GM18508 (cell line): ENCODE data around the gene IFITM2.

Source experiments
- ATAC-seq: cut with Tn5 transposase; IDR thresholded peaks from one replicate; pipeline ENCODE4 v1.9.1; 2021; ENCODE audit warnings: moderate number of reproducible peaks; ENCODE audit not compliant: insufficient read depth, unreplicated experiment

IFITM2 gene

DNA sequence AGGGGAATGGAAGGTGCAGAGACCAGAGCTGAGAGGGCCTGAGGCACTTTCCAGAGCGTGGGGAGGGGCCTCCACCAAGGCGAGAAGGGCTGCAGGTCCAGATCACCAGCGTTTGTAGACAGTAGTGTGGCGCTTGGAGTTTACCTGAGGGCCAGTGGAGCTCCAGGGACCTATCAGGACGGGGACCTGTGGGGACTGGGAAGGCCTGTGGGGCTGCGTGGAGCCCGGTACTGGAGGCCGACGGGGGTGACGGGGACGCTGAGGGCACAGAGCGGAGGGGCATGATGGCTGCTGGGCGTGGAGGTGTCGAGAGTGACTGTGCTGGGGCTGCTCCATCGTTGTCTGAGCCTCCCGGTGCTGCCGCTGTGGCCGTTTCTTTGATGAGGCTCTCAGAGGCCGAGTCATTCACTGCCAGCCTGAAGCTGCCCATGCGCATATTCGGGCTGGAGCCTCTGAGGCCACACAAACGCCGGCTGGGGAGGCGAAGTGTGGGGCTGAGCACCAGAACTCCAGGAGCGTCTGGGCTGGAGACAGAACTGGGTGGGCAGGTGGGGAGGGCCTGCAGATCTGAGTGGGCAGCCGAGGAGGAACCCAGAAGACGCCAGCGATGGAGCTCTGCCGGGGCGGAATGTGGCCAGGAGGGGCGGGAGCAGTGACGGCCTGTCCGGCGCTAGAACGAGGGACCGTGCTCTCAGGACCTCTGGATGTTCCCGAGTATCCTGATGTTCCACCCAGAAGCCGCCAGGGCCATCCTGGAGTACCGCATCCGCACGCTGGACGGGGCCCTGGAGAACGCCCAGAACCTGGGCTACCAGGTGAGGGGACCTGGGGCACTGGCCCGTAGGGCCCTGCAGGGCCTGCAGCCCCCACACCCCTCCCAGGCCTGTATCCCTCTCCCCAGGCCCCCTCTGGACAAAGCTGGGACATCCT lies 16.1 kb upstream of the IFITM2 start:
- no peak for ATAC-seq

DNA sequence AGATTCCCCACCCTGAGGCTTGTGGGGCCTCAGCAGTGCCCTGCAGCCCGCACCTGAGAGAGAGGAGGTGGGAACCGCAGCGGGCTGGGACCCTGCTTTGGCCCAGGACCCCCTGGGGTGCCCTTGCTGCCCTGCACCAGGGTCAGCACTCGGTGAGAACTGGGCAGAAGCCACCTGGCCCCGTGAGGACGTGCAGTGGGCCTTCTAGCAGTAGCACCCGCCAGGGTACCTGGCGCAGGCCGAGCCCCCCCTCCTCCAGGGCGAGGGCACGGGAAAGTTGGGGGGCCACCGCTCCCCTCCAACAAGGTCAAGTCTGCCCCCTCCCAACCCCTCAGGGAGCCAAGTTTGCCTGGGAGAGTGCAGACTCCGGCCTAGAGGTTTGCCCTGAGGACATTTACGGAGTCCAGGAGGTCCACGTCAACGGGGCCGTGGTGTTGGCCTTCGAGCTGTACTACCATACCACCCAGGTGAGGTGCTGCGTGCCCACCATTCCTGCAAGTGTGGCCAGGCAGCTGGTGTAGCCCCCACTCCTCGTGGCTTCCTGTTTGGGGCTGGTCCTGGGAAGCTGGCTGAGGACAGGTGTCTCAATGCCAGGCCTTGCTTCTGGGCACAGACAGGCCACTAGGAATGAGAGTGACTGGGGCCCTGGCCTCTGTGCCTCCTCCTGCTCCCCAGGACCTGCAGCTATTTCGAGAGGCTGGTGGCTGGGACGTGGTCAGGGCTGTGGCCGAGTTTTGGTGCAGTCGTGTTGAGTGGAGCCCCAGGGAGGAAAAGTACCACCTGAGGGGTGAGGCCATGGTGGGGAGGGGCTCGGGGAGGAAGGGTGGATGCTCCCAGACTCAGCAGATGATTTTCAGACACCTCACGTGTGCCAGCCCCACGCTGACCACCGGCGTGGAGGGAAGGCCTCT lies 15.2 kb upstream of the IFITM2 start:
- no peak for ATAC-seq

DNA sequence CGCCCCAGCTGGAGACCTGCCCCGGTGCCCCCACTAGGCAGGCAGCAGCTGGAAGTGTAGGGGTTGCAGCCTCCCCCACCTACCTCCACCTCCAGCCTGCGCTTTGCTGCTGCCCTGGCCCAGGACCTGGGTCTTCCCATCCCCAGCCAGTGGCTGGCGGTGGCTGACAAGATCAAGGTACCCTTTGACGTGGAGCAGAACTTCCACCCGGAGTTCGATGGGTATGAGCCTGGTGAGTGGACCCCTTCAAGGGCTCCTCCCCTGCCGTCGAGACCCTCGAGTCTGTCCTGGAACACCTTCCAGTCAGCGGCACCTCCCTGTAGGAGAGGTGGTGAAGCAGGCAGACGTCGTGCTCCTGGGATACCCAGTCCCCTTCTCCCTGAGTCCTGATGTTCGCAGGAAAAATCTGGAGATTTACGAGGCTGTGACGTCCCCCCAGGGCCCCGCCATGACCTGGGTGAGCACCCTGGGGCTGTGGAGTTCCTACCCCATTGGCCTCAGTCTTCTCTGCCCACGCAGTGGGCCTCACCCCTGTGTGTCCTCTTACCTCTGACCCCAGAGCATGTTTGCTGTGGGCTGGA lies 14.3 kb upstream of the IFITM2 start:
- ATAC-seq: no peak

DNA sequence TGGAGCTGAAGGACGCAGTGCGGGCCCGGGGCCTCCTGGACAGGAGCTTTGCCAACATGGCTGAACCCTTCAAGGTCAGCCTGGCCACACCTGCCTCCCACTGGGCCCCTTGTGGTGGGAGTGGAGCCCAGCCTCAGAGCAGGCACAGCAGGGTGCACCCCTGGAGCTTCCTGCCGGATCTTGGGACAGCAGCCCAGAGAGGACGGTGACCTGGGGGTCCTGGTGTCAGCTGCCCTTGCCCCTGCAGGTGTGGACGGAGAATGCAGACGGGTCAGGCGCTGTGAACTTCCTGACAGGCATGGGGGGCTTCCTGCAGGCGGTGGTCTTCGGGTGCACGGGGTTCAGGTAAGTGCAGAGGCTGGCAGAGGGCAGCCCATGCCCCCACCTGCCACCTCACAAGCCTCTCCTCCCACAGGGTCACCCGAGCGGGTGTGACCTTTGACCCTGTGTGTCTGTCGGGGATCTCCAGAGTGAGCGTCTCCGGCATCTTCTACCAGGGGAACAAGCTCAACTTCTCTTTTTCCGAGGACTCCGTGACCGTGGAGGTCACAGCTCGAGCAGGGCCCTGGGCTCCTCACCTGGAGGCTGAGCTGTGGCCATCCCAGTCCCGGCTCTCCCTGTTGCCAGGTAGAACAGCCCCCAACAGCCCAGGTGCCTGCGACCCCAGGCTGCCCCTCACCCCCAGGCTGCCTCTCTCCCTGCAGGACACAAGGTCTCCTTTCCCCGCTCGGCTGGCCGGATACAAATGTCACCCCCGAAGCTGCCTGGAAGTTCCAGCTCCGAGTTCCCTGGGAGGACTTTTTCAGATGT lies 13.6 kb upstream of the IFITM2 start:
- no peak for ATAC-seq

DNA sequence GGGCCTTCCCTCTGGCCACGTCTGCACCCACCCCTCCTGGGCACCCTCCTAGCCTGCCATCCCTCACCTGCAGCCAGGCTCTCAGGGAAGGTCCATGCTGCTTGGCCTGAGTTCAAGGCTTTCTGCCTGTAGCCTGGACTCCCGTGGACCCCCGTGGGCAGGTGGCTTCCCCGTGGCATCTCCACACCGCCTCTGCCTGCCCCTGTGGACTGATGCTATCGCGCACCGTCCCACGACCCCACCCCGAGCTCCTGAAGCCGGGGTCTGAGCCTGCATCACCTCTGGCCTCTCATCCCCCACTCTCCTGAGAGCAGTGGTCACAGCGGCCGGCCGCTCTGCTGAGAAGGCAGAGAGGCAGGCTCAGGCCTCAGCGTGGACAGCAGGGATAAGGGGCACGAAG lies 12.8 kb upstream of the IFITM2 start:
- no peak for ATAC-seq

DNA sequence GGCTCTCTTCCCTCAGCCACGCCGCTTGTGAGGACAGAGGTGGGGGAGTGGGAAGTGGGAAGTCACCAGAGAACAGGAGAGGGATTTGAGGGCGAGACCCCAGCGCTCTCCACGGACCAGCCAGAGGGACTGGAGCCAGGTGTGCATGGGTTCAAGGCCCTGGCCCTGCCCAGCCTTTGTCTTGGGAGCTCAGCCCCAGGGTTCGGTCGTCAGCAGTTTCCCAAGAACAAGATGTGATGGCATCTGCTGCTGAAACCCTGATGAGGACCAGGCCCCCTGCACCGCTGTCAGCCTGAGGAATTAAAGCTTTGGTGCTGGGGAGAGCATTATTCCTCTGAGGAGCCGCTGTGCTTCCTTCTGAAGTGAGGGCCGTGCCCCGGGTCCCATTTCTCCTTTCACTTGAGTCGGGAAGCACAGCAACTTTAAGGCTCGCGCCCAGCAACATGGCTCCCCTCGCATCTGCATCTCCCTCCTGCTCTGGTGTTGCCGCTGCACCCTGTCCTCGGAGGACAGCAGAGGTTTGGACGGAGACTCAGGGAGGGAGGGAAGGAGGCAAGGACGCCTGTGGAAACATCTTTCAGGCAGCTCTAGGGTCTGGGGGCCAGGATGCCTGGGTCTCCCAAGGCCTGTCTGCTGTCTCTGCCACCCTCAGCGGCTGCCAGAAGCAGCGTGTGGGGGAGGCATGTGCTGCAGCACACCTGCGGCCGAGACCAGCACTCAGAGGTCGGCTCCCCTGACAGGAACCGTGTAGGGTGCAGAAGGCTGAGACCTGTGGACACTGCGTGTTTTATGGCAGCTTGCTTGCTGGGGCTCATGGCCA lies 12.1 kb upstream of the IFITM2 start:
- ATAC-seq: no peak

DNA sequence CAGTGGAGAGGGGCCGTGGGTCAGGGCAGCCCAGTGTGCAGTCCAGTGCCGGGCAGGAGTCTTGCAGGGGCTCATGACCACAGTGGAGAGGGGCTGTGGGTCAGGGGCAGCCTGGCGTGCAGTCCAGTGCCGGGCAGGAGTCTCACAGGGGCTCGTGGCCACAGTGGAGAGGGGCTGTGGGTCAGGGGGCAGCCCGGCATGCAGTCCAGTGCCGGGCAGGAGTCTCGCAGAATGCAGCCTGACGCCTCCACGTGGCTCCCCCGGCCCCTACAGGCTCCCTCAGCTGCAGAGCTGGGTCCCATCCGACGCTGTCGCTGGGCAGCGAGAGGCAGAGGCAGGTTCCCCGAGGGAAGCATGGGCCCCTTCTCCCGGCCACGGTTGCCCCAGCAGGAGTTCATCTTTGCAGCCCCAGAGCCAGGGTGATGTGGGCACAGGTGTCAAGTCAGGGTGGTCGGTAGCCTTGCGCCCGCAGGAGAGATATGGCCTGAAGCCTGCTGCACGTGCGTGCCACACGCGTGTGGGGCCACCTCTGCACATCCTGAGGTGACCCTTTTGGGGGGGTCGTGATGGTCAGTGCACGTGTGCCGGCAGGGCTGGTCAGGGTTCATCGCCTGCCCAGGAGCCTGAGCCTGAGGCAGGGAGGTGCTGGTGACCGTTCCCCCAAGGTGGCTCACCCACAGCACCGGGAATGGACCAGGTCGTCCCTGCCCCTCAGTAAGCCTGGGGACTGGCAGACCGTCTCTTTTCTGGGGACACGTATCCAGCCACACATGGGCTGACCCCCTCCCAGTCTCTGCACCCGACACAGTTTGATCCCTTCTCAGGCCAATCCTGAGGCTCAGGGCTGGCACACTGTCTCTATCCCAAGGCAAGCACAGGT lies 11.2 kb upstream of the IFITM2 start:
- no peak for ATAC-seq

DNA sequence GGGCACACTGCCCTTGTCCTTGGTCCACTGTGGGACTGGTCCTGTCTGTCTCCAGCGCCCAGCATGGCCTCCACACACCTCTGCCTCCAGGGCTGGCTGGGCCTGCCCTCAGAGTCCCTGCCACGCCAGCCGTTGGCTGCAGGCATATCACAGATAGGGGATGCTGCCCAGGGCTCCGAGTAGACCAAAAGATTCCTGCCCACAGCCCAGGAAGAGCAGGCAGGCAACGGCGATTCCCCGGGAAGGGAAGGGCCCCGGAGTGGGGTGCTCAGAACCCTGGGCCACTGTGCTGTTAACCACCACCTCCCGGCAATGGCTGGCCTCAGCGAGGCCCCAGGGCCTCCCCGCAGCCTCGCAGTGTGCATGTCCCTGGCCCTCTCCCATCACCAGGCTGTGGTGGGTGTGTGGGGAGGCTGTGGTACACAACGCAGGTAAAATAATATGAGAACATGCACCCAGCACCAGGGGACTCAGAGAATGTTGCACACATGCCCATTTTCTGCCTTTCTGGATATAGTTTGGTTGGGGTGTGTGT lies 10.5 kb upstream of the IFITM2 start:
- no peak for ATAC-seq

DNA sequence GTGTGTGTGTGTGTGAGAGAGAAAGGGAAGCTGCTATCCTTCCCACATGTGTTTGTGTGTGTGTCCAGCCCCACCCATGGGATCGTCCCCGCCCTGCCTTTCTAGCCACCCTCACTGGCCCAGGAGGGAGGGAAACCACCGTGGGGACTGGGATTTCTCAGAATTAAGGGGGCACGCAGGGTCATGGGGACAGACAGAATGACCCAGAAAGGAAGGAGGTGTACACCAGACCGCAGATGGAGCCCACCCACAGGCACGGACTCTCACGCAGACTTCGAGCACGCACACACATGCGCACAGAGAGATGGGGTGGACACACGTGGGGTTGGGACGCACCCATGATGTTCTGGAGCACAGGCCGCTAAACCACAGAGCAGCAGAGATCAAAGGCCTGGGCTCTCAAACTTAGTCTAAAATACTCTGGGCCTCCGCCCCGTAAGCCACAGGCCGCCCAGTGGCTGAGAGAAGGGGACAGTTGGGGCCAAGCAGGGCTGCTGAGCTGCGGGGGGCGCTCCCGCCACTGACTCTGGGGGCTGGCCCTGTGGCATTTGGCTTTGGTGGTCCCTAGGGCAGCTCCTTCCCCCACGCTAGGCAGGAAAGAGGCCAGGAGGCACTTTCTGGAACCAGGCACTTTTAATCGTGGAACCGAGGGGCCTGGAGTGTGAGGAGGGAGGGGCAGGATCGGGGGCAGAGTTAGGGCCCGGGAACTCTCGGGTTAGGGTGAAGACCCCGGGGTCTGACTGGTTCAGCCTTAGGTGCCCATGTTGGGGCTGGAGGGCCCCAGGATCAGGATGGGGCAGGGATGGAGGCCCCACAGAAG lies 9.8 kb upstream of the IFITM2 start:
- no peak for ATAC-seq

DNA sequence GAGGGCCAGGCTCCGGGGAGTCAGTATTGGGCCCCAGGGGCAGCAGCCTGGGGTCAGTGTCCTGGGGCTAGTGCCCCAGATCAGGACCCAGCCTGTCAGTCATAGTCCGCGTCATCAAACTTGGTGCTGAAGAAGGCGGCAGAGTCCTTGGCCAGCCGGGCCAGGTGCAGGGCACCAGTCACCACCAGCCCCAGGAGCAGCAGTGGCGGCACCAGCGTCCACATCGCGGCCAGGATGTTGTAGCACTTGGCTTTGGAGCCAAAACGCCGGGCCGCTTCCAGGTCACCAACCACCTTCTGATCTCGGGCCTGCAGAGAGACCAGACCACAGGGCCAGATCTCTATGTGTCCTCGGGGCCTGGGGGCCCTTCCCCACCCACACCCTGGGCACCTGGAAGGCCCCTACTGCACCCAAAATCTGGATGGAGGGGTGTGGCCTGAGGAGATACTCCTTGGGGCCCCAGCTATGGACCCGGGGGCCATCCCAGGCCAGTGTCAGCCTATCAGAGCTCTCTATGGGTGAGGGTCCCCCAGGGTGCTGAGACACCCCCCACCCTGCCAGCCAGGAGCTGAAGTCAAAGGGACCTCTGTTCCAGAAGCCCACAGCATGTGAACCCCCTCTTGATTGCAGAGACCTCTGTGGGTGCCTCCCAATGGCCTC lies 9.1 kb upstream of the IFITM2 start:
- ATAC-seq: no peak

DNA sequence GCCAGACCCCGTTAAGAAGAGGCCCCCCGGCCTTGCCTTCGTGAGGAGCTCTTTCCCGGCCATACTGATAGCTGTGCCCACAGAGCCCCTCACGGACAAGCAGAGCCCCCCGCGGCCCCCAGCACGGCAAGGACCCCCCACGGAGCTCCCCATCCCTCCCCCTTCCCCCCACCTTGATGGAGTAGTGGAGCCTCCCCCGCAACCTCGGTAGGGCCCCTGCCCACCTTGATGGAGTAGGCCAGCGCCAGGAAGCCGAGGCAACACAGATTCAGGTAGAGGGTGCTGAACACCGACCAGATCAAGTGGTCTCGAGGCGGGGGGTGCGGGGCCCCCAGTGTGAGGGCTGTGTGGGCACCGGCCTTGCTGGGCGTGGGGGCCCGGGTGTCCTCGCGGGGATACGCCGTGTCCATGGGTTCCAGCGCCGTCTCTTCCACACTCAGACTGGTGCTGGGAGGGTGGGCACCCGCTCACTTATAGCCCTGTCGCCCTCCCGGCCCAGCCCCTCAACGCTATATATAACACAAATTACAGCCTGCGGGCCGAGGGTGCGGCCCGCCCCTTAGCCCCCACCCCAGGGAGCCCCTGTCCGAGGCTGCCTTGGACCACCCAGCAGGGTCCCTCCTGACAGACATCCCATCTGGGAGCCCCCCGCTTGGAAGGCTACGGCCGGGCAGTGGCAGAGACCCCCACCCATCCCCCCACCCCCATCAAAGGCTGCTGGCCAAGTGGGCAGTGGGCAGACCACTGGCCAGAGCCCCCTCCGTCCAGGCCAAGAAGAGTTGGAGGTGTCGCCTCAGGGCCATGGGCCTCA lies 8.3 kb upstream of the IFITM2 start, which contains the start of gene IFITM5:
Gene IFITM5, minus strand, starts transcription at position 446 of the 811 bp plus-strand sequence. Its CDS starts 36 bp downstream, at position 410.
- ATAC-seq: no peak

DNA sequence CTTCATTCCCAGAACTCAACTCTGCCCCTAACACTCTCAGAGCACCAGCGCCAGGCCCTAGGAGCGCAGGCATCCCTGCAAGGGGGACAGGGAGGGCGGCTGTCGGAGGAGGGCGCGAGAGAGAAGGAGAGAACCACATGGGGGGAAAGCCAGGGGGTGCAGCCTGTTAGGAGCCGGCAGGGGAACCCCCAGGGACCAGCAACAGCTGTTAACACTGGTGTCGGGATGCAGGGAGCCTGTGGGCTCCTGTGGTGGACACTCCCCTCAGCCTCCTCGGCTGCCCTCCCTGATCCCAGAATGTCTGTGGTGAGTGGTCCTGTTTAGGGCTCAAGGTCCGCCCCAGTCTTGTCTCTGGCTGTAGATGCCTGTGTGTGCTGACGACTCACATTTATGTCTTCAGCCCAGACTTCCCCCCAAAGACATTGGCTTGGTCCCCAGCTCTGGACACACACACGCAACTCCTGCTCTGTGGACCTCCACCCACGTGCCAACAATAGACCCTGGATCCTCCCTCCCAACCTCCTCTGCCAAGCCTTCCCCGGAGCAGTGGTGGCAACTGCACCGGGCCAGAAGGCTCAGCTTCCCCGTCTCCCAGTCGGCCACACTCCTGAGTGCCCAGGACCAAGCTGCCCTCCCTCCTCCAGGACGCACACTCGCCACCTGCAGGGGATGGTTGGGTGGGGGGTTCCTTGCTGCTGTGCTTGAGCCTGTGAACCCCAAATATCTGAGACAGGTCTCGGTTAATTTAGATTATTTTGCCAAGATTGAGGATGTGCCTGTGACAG lies 7.5 kb upstream of the IFITM2 start:
- ATAC-seq: no peak

DNA sequence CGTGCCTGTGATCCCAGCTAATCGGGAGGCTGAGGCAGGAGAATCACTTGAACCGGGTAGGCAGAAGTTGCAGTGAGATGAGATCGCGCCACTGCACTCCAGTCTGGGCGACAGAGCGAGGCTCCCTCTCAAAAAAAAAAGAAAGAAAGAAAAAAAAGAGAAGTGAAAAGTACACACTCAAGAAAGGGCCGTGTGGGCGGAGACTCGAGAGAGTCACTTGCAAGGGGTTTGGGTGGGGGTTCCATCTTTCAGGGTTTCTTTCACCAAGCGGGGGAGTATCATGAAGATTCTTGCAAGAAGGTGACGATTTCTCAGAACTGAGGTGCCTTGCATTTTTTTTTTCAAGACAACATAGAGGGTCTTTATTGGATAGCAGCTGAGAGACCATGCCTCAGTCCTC lies 4.3 kb upstream of the IFITM2 start:
- no peak for ATAC-seq

DNA sequence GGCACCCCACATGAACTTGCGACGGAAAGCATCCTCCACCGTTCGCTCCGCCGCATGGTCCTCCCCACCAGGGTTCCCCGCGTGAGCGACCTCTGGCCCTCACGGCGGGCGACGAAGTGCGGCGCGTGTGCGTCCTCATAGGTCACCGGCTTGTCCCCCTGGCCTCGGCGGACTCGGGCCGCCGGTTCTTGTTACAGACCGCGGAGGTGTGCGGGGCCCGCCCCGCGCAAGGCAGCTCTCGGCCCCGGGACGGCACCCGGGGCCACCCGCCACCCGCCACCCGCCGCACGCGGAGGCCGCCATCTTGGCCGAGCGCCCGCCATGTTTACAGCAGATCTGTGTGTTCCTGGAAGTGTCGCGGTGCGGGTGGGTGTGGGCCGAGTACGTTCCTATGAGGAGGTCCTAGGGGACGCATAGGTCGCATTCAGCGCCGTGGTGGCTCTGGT lies 3.5 kb upstream of the IFITM2 start:
- ATAC-seq: no peak
